Loucy (cell line): ENCODE data around the gene MEX3B.

Source experiments
- H2AFZ ChIP-seq: fragments of 200-600 bp; sonication (generic); 2 replicates; pipeline ENCODE4 v1.6.0; 2016; ENCODE audit warnings: antibody characterized with exemption, mild to moderate bottlenecking, low read length, moderate library complexity
- H3F3A ChIP-seq: fragments of 200-600 bp; 2 replicates; pipeline ENCODE4 v1.6.0; 2016; ENCODE audit warnings: antibody characterized with exemption, low read depth, mild to moderate bottlenecking
- H3K27me3 ChIP-seq: fragments of 200-600 bp; sonication (generic); 2 replicates; pipeline ENCODE4 v1.6.1; 2014; ENCODE audit warnings: low read length, mild to moderate bottlenecking; ENCODE audit not compliant: insufficient read depth, poor library complexity, severe bottlenecking
- H3K36me3 ChIP-seq: fragments of 200-600 bp; sonication (generic); 2 replicates; pipeline ENCODE4 v1.6.1; 2016; ENCODE audit warnings: low read length; ENCODE audit not compliant: insufficient read depth
- H3K4me1 ChIP-seq: fragments of 200-600 bp; sonication (generic); 2 replicates; pipeline ENCODE4 v1.5.1; 2014; ENCODE audit warnings: low read length, mild to moderate bottlenecking; ENCODE audit not compliant: insufficient read depth, poor library complexity, severe bottlenecking
- H3K4me2 ChIP-seq: fragments of 200-600 bp; sonication (generic); 2 replicates; pipeline ENCODE4 v1.6.0; 2014; ENCODE audit warnings: antibody characterized with exemption, low read length, low read depth, mild to moderate bottlenecking; ENCODE audit not compliant: poor library complexity, severe bottlenecking
- H3K4me3 ChIP-seq: fragments of 200-600 bp; sonication (generic); 2 replicates; pipeline ENCODE4 v1.5.1; 2014; ENCODE audit warnings: low read length, mild to moderate bottlenecking, mixed read lengths; ENCODE audit not compliant: poor library complexity, severe bottlenecking
- H3K79me2 ChIP-seq: fragments of 200-600 bp; sonication (generic); 2 replicates; pipeline ENCODE4 v1.6.1; 2014; ENCODE audit warnings: low read length; ENCODE audit not compliant: insufficient read depth
- H3K9ac ChIP-seq: fragments of 200-600 bp; sonication (generic); 2 replicates; pipeline ENCODE4 v1.6.0; 2014; ENCODE audit warnings: mild to moderate bottlenecking, low read depth, low read length, moderate library complexity; ENCODE audit not compliant: poor library complexity, severe bottlenecking
- H3K9me2 ChIP-seq: fragments of 200-600 bp; sonication (generic); replicated peaks from 2 replicates; pipeline ENCODE4 v1.6.1; 2016; ENCODE audit warnings: low read depth, low read length, mixed read lengths
- H3K9me3 ChIP-seq: fragments of 200-600 bp; sonication (generic); 2 replicates; pipeline ENCODE4 v1.6.1; 2014; ENCODE audit warnings: mild to moderate bottlenecking, antibody characterized with exemption, low read length, low read depth; ENCODE audit not compliant: insufficient read depth
- H4K20me1 ChIP-seq: fragments of 200-600 bp; sonication (generic); 2 replicates; pipeline ENCODE4 v1.6.0; 2014; ENCODE audit warnings: antibody characterized with exemption, low read length, mild to moderate bottlenecking; ENCODE audit not compliant: insufficient read depth, poor library complexity, severe bottlenecking
- CTCF ChIP-seq: fragments of 200-600 bp; sonication (generic); conservative IDR thresholded peaks from 2 replicates; pipeline ENCODE4 v1.5.1; 2014; ENCODE audit warnings: mild to moderate bottlenecking, antibody characterized with exemption, low read length
- EZH2phosphoT487 ChIP-seq: fragments of 200-600 bp; IDR thresholded peaks from 2 replicates; pipeline ENCODE4 v1.6.1; 2018; ENCODE audit warnings: antibody characterized with exemption, mild to moderate bottlenecking, moderate library complexity, borderline replicate concordance

MEX3B gene

GRCh38 chr15:82091636-82092140 lies 45.9 kb upstream of the MEX3B start:
- no peaks in the 10 kb centered on the region for H3K27me3 ChIP-seq
- H3K79me2 ChIP-seq, result no peaks in the 10 kb centered on the region
- no peak for TF ChIP-seq CTCF
- no peak for TF ChIP-seq EZH2phosphoT487
- no peaks in the 10 kb centered on the region for H3K9me3 ChIP-seq
- no peaks in the 10 kb centered on the region for H3F3A ChIP-seq
- H4K20me1 ChIP-seq, result no peaks in the 10 kb centered on the region
- no peaks in the 10 kb centered on the region for H3K4me1 ChIP-seq
- H3K4me2 ChIP-seq, result no peak overlapping the region
- H2AFZ ChIP-seq, result no peak overlapping the region
- no peak overlapping the region for H3K9ac ChIP-seq
- no peaks in the 10 kb centered on the region for H3K9me2 ChIP-seq
- no peaks in the 10 kb centered on the region for H3K36me3 ChIP-seq
- H3K4me3 ChIP-seq, result no peak overlapping the region

- Histone ChIP-seq H3K4me2 (no peak overlapping the region), H3K9me2 (no peaks in the 10 kb centered on the region), H3F3A (no peaks in the 10 kb centered on the region), H4K20me1 (no peaks in the 10 kb centered on the region), H2AFZ (no peak overlapping the region), H3K79me2 (no peaks in the 10 kb centered on the region), H3K4me3 (no peak overlapping the region), H3K9me3 (no peaks in the 10 kb centered on the region), H3K27me3 (no peaks in the 10 kb centered on the region), H3K4me1 (no peaks in the 10 kb centered on the region), H3K9ac (no peak overlapping the region), H3K36me3 (no peaks in the 10 kb centered on the region)
- no peak for TF ChIP-seq CTCF
- no peak for TF ChIP-seq EZH2phosphoT487
Measured at GRCh38 chr15:82086243-82086995, 40.6 kb upstream of the MEX3B start.

- H4K20me1 ChIP-seq, result no peaks in the 10 kb centered on the region
- no peaks in the 10 kb centered on the region for H3K9me2 ChIP-seq
- H3K9me3 ChIP-seq, result no peaks in the 10 kb centered on the region
- no peak overlapping the region for H3K4me3 ChIP-seq
- H3K4me1 ChIP-seq, result no peaks in the 10 kb centered on the region
- H3K79me2 ChIP-seq, result no peaks in the 10 kb centered on the region
- H3K27me3 ChIP-seq, result no peaks in the 10 kb centered on the region
- H2AFZ ChIP-seq, result no peak overlapping the region
- no peak overlapping the region for H3K9ac ChIP-seq
- H3K4me2 ChIP-seq, result no peak overlapping the region
- TF ChIP-seq CTCF (peak; percentile 42), EZH2phosphoT487 (no peak)
- no peaks in the 10 kb centered on the region for H3F3A ChIP-seq
- no peaks in the 10 kb centered on the region for H3K36me3 ChIP-seq
Measured at GRCh38 chr15:82081914-82082762, 36.3 kb upstream of the MEX3B start.
